GM21723 (cell line): Measurements from ENCODE around the gene FGFR4.
A peak's percentile ranks its signal among the peaks of the same experiment; 100 is the strongest.
"Not testable (repeated sequence)": the region's sequence is repeated elsewhere in the genome, so short reads cannot be mapped to it uniquely, and the experiment has no call there.

Source experiments
- ATAC-seq: cut with Tn5 transposase; IDR thresholded peaks from one replicate; pipeline ENCODE4 v1.9.1; 2021; ENCODE audit warnings: mild to moderate bottlenecking, moderate library complexity; ENCODE audit not compliant: unreplicated experiment

Gene FGFR4

GRCh38 chr5:177086654-177087397, at the start of gene FGFR4:
TSS of gene FGFR4 (plus strand) at chr5:177086915. CDS start at chr5:177089603, 2,688 bp downstream.
- peak; percentile 75 for ATAC-seq

- no peak for ATAC-seq
These were observed 49.8 kb upstream of the FGFR4 start for GRCh38 chr5:177036921-177037320.

GRCh38 chr5:177040814-177041420, 45.8 kb upstream of the FGFR4 start:
- no peak for ATAC-seq

- no peak for ATAC-seq
These were observed 44.8 kb upstream of the FGFR4 start for GRCh38 chr5:177041936-177042335.

GRCh38 chr5:177043114-177043513, 43.6 kb upstream of the FGFR4 start:
- no peak for ATAC-seq

- ATAC-seq, result no peak
These were observed 42.8 kb upstream of the FGFR4 start for GRCh38 chr5:177043958-177044357.

GRCh38 chr5:177044641-177045040, 42.1 kb upstream of the FGFR4 start:
- no peak for ATAC-seq

GRCh38 chr5:177045631-177046030, 41.1 kb upstream of the FGFR4 start:
- no peak for ATAC-seq

GRCh38 chr5:177048531-177048930, 38.2 kb upstream of the FGFR4 start:
- not testable (repeated sequence) for ATAC-seq

- no peak for ATAC-seq
These were observed 37.4 kb upstream of the FGFR4 start for GRCh38 chr5:177049285-177049684.

GRCh38 chr5:177064500-177065277, 22.0 kb upstream of the FGFR4 start:
- no peak for ATAC-seq

- no peak for ATAC-seq
These were observed 21.2 kb upstream of the FGFR4 start for GRCh38 chr5:177065491-177065890.

GRCh38 chr5:177066224-177066623, 20.5 kb upstream of the FGFR4 start:
- ATAC-seq, result no peak

- no peak for ATAC-seq
These were observed 19.2 kb upstream of the FGFR4 start for GRCh38 chr5:177067503-177067902.

GRCh38 chr5:177070536-177071191, 16.1 kb upstream of the FGFR4 start:
- ATAC-seq, result no peak

- peak; percentile 83 for ATAC-seq
These were observed 14.9 kb upstream of the FGFR4 start for GRCh38 chr5:177071666-177072385.

- ATAC-seq, result no peak
These were observed 9.4 kb upstream of the FGFR4 start for GRCh38 chr5:177077335-177077734.

GRCh38 chr5:177079606-177080005, 7.1 kb upstream of the FGFR4 start:
- no peak for ATAC-seq

GRCh38 chr5:177080265-177080664, 6.5 kb upstream of the FGFR4 start:
- no peak for ATAC-seq

- no peak for ATAC-seq
These were observed 4.9 kb upstream of the FGFR4 start for GRCh38 chr5:177081859-177082258.

- ATAC-seq, result no peak
These were observed 3.4 kb upstream of the FGFR4 start for GRCh38 chr5:177083357-177083756.
